HEK293T (cell line): Measurements from ENCODE around the gene FRMD8.
A peak's percentile ranks its signal among the peaks of the same experiment; 100 is the strongest.

Experiments
- CTCF ChIA-PET: fragments of 350-600 bp; formaldehyde crosslinking; extraction: SDS; loops from one replicate; lab custom pipeline; 2021; ENCODE audit warnings: antibody characterized with exemption, inconsistent platforms; lab: Yijun Ruan, JAX
- POLR2A ChIA-PET: fragments of 350-600 bp; formaldehyde crosslinking; extraction: SDS; loops from one replicate; lab custom pipeline; 2020; ENCODE audit warnings: antibody characterized with exemption, inconsistent platforms; lab: Yijun Ruan, JAX
- DNase-seq: peaks from one replicate; pipeline ENCODE4 v3.0.0; 2012; ENCODE audit warnings: mixed read lengths; ENCODE audit errors: extremely low spot score
- ARNT ChIP-seq: fragments of 450-650 bp; IDR thresholded peaks from 2 replicates; pipeline ENCODE4 v1.6.1; 2017; ENCODE audit warnings: mild to moderate bottlenecking
- BHLHE40 ChIP-seq: fragments of 450-650 bp; IDR thresholded peaks from 2 replicates; pipeline ENCODE4 v1.6.1; 2016; ENCODE audit warnings: mild to moderate bottlenecking, moderate library complexity, borderline replicate concordance
- CTBP1 ChIP-seq: fragments of 450-650 bp; IDR thresholded peaks from 2 replicates; pipeline ENCODE4 v1.6.1; 2016; ENCODE audit warnings: borderline replicate concordance
- ELF4 ChIP-seq: fragments of 450-650 bp; IDR thresholded peaks from 2 replicates; pipeline ENCODE4 v1.6.1; 2017; ENCODE audit warnings: antibody characterized with exemption
- FOXA1 ChIP-seq: fragments of 450-650 bp; IDR thresholded peaks from 2 replicates; pipeline ENCODE4 v1.6.1; 2016; ENCODE audit warnings: mild to moderate bottlenecking
- FOXK2 ChIP-seq: fragments of 450-650 bp; IDR thresholded peaks from 2 replicates; pipeline ENCODE4 v1.6.1; 2016; ENCODE audit warnings: mild to moderate bottlenecking
- FOXM1 ChIP-seq: fragments of 450-650 bp; IDR thresholded peaks from 2 replicates; pipeline ENCODE4 v1.6.1; 2017; ENCODE audit warnings: mild to moderate bottlenecking, borderline replicate concordance
- HDGF ChIP-seq: fragments of 450-650 bp; IDR thresholded peaks from 2 replicates; pipeline ENCODE4 v1.6.1; 2017; ENCODE audit warnings: antibody characterized with exemption, borderline replicate concordance
- L3MBTL2 ChIP-seq: fragments of 450-650 bp; conservative IDR thresholded peaks from 2 replicates; pipeline ENCODE4 v1.6.1; 2016; ENCODE audit warnings: mild to moderate bottlenecking
- LEF1 ChIP-seq: fragments of 450-650 bp; IDR thresholded peaks from 2 replicates; pipeline ENCODE4 v1.6.1; 2017; ENCODE audit warnings: mild to moderate bottlenecking, borderline replicate concordance
- NFRKB ChIP-seq: fragments of 450-650 bp; IDR thresholded peaks from 2 replicates; pipeline ENCODE4 v1.6.1; 2016; ENCODE audit warnings: mild to moderate bottlenecking, moderate library complexity
- PKNOX1 ChIP-seq: fragments of 450-650 bp; IDR thresholded peaks from 2 replicates; pipeline ENCODE4 v1.6.1; 2016
- SP1 ChIP-seq: fragments of 450-650 bp; IDR thresholded peaks from 2 replicates; pipeline ENCODE4 v1.6.1; 2017
- SUZ12 ChIP-seq: fragments of 450-650 bp; IDR thresholded peaks from 2 replicates; pipeline ENCODE4 v1.6.1; 2016; ENCODE audit warnings: mild to moderate bottlenecking
- TARDBP ChIP-seq: fragments of 450-650 bp; IDR thresholded peaks from 2 replicates; pipeline ENCODE4 v1.6.1; 2016
- ZNF384 ChIP-seq: fragments of 450-650 bp; IDR thresholded peaks from 2 replicates; pipeline ENCODE4 v1.6.1; 2016

The FRMD8 gene

GRCh38 chr11:65420506-65420905 is 34.1 kb downstream of the FRMD8 start:
- POLR2A ChIA-PET = interaction anchor here (1.1 to 16.9 kb wide), 12 partner anchors 10 to 78 kb away, joined by 3 to 1436 read pairs (median 47); partner anchors contain the start of genes FRMD8, MALAT1 and SLC25A45
- CTCF ChIA-PET = interaction anchor here (1.9 kb wide), 1 partner anchor 48 kb away, joined by 5 read pairs; no protein-coding TSS in a partner anchor
- no peak for DNase-seq
- TF ChIP-seq ARNT (no peak), FOXK2 (no peak), HDGF (no peak), CTBP1 (no peak), NFRKB (no peak), SUZ12 (no peak), TARDBP (no peak), FOXM1 (no peak), FOXA1 (no peak), L3MBTL2 (no peak), ZNF384 (no peak), BHLHE40 (no peak), LEF1 (no peak), ELF4 (no peak), PKNOX1 (no peak), SP1 (no peak)

GRCh38 chr11:65420979-65421793 is 34.7 kb downstream of the FRMD8 start:
- DNase-seq = peak; percentile 49
- TF ChIP-seq ELF4 (no peak), SUZ12 (no peak), SP1 (no peak), HDGF (peak; percentile 21; the same call in 1 of the 2 replicates), FOXK2 (no peak), CTBP1 (no peak; the same call in 1 of the 2 replicates), ARNT (no peak), L3MBTL2 (no peak), TARDBP (no peak)
- CTCF ChIA-PET = interaction anchor here (1.9 kb wide), 1 partner anchor 48 kb away, joined by 5 read pairs; no protein-coding TSS in a partner anchor
- POLR2A ChIA-PET = interaction anchor here (0.7 to 16.9 kb wide), 12 partner anchors 9 to 77 kb away, joined by 3 to 1436 read pairs (median 47); partner anchors contain the start of genes FRMD8, MALAT1 and SLC25A45

GRCh38 chr11:65421794-65422632 is 35.6 kb downstream of the FRMD8 start:
- TF ChIP-seq FOXM1 (no peak), ARNT (peak; percentile 92), SP1 (no peak), SUZ12 (no peak), NFRKB (no peak), LEF1 (0 out of 2 replicates have a peak, but pooled peaks have one; percentile 59), TARDBP (no peak; the same call in 1 of the 2 replicates)
- ChIA-PET CTCF (interaction anchor here (0.8 kb wide), 1 partner anchor 189 kb away, joined by 3 read pairs; no protein-coding TSS in a partner anchor), POLR2A (interaction anchor here (0.6 to 16.9 kb wide), 33 partner anchors 7 to 299 kb away, joined by 3 to 1436 read pairs (median 10); partner anchors contain the start of genes FRMD8, MALAT1, PCNX3 and RNASEH2C)
- peak; percentile 78 for DNase-seq

- peak; percentile 69 for DNase-seq
- ChIA-PET CTCF (interaction anchor here (0.8 to 1.9 kb wide), 2 partner anchors 49 to 189 kb away, joined by 3 to 5 read pairs; no protein-coding TSS in a partner anchor), POLR2A (interaction anchor here (0.6 to 16.9 kb wide), 34 partner anchors 8 to 298 kb away, joined by 3 to 1436 read pairs (median 10); partner anchors contain the start of genes DPF2, FRMD8, MALAT1 and PCNX3)
- TF ChIP-seq SP1 (no peak), BHLHE40 (peak; percentile 68; the same call in 1 of the 2 replicates), FOXM1 (no peak), CTBP1 (peak; percentile 64; the same call in 1 of the 2 replicates), FOXK2 (no peak), FOXA1 (no peak), ELF4 (peak; percentile 95), PKNOX1 (0 out of 2 replicates have a peak, but pooled peaks have one; percentile 37), NFRKB (peak; percentile 60), ARNT (0 out of 2 replicates have a peak, but pooled peaks have one; percentile 20), LEF1 (no peak), HDGF (no peak; the same call in 1 of the 2 replicates), SUZ12 (no peak), ZNF384 (no peak), TARDBP (no peak), L3MBTL2 (peak; percentile 60)
These were observed 36.4 kb downstream of the FRMD8 start, which contains the start of gene NEAT1 for GRCh38 chr11:65422633-65423515. Gene NEAT1 (plus strand): TSS chr11:65422798.
